RWPE1 (cell line): ENCODE data around the gene TBC1D10A.
A peak's percentile ranks its signal among the peaks of the same experiment; 100 is the strongest.

Experiments used
- CTCF ChIA-PET: fragments of 350-600 bp; sonication (Branson Sonifier 250); formaldehyde crosslinking; extraction: SDS; loops from one replicate; lab custom pipeline; 2021; lab: Yijun Ruan, JAX
- POLR2A ChIA-PET: fragments of 400-600 bp; formaldehyde crosslinking; extraction: SDS; loops from one replicate; lab custom pipeline; 2020; ENCODE audit warnings: antibody characterized with exemption; ENCODE audit not compliant: low non-redundant PET; lab: Yijun Ruan, JAX
- DNase-seq: peaks from one replicate; pipeline ENCODE4 v3.0.0; 2012; ENCODE audit warnings: low spot score
- H3K27ac ChIP-seq: fragments of 450-650 bp; 2 replicates; pipeline ENCODE4 v1.5.1; 2017
- CTCF ChIP-seq: fragments of 450-650 bp; conservative IDR thresholded peaks from 2 replicates; pipeline ENCODE4 v1.5.1; 2017; ENCODE audit warnings: low read depth, mild to moderate bottlenecking

The TBC1D10A gene

DNA sequence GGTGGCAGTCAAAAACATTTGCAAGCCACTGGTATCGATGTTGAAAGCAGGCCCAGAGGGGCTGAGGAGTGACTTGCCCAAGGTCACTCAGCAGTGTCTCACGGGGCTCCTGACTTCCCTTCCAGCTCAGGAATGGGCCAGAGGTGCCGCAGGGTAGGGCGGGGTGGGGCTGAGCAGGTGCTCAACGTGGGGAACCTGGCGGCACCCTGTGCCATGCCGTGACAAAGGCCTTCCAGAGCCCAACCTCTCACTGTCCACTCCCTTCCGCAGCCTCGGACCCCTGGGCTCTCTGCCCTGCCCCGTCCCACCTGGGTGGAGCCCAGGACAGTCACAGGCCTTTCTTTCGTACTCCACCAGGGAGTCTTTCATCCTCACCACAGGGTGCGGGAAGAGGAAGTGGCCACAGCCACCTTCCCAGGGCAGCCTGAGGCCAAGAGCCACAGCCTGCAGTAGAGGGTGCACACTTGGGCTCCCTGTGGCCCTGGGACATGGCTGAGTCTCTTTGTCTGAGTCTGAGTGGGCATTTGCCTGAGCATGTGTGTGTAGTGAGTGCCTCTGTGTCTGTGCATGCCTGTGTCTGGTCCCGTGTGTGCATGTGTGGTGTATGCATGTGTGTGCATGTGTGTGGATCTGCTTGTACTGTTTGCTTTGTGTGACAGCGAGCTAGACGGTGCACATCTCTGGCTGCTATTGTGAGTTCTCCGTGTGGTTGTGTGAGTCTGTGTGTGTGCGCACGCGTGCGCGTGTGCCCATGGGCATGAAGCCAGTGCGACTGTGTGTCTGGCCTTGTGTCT lies 74.1 kb downstream of the TBC1D10A start:
- TF ChIP-seq CTCF: no peak
- no peak for DNase-seq
- ChIA-PET POLR2A (no interaction called here), CTCF (no interaction called here)
- H3K27ac ChIP-seq: no peak overlapping the region

GRCh38 chr22:30251711-30252110 lies 75.0 kb downstream of the TBC1D10A start:
- ChIA-PET CTCF (no interaction called here), POLR2A (no interaction called here)
- peak; percentile 27 for DNase-seq
- H3K27ac ChIP-seq: no peak overlapping the region
- no peak for TF ChIP-seq CTCF

DNA sequence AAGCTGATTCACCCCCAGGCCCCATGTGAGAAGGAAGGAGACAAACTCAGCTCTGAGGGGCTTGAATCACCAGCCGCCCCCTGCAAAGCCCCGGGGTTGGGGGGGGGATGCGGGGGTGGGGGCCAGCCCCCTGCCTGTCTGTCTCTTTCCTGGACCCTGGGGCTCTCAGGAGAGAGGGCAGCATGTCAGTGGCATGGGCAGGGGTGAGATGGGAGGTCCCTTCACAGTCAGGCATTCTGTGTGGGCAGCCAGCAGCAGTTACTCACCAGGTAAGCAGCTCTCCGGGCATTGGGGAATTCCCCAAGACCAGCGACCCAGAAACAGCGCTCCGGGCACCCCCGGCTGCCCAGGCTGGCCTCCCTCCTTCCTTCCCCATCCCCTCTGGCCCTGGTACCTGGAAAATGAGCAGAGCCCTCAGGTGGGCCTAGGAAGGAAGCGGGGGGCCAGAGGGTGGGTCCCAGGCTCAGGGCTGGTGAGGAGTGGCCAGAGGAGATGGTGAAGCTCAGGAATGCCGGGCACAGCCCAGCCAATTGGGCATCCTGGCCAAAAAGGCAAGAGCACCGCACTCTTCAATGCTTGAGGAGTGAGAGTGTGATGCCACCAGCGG lies 76.0 kb downstream of the TBC1D10A start:
- POLR2A ChIA-PET: no interaction called here
- no peak for TF ChIP-seq CTCF
- H3K27ac ChIP-seq: peak overlapping the region; percentile 28; the same call in 1 of the 2 replicates
- peak; percentile 79 for DNase-seq
- CTCF ChIA-PET: interaction anchor here (0.5 to 1.1 kb wide), 2 partner anchors 48 to 143 kb away, joined by 4 read pairs; no protein-coding TSS in a partner anchor

DNA sequence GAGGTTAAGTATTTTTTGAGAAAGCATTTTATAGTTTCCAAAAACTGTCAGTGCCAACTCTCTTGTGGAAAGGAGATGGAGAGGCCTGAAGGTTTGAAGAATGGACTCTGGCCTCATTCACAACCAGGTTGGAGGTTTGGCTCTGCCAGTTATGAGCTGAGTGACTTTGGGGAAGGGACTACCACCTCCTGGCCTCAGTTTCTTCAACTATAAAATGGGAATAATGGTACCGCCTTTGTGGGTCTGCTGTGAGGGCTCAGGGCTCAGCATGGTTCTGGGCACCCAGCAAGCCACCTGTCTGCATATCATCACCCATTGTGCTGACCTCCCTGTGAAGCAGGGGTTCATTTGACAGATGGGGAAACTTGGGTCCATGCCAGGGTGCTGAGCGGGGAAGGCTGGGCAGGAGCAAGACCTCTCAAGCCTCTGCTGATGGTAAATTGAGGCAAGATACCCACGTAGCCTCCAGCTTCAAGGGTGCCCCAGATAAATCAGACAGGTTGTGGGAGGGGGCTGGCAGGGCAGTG lies 76.6 kb downstream of the TBC1D10A start:
- no peak for TF ChIP-seq CTCF
- CTCF ChIA-PET: interaction anchor here (0.5 to 1.1 kb wide), 2 partner anchors 48 to 142 kb away, joined by 4 read pairs; no protein-coding TSS in a partner anchor
- H3K27ac ChIP-seq: peak overlapping the region; percentile 28; the same call in 1 of the 2 replicates
- POLR2A ChIA-PET: no interaction called here
- no peak for DNase-seq

GRCh38 chr22:30249049-30250038 lies 77.4 kb downstream of the TBC1D10A start:
- ChIA-PET CTCF (no interaction called here), POLR2A (no interaction called here)
- no peak overlapping the region for H3K27ac ChIP-seq
- no peak for DNase-seq
- TF ChIP-seq CTCF: no peak
